HG03159 (cell line): Measurements from ENCODE around the gene NPHP3.

Experiments
- ATAC-seq: cut with Tn5 transposase; IDR thresholded peaks from one replicate; pipeline ENCODE4 v1.9.1; 2021; ENCODE audit warnings: mild to moderate bottlenecking, moderate library complexity; ENCODE audit not compliant: unreplicated experiment

NPHP3 gene

DNA sequence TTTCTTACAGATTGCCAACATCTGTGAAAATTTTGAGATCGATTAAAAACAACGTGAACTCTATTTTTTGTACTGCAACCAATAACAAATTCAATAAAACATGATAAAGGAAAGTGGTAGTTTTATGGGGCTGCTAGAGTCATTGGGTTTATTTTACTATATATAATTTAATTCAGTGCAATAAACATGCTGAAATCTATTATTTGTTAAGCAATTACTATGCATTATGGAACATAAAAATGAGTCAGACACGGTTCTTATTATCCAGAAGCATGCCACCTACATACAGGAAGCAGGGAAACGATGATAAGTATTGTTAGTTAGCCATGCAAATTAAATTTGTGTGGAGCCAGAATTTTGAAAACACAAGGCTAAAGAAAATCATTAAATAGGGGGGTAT lies 27.2 kb downstream of the NPHP3 start:
- no peak for ATAC-seq

DNA sequence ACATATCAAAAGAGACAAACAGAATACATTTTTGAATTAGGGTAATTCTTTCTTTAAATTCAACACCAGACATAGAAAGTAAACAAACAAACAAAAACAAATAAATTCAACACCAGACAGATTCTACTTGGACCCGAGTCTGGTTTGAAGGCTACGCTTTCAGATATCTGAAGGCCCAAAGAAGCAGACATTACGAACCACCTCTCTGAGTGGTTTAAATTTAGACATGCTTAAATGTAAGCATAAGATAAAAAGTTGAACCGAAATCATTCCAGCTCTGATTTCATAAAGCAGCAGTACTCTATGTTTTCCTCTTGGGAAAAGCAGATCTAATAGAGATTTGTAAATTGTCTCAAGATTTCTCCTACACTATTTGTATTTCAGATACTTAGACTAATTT lies 32.2 kb downstream of the NPHP3 start:
- ATAC-seq, result no peak

DNA sequence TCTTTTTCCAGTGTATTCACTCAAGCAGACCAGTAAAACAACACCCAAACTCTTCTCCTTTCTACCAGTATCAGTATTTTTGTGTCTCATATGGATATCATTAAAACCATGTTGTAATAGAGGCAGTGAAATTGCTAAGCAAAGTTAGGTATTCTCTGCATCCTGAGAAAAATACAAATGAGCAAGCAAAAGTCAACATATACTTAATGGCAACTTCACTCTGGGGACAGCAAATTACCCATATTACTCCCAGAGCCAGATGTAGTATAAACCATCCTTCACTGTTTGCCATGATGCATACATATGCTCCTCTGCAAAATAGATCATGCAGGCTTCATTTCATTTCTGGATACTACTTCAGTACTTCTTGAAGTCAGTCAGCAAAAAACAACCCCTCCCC lies 40.0 kb downstream of the NPHP3 start:
- ATAC-seq, result no peak

DNA sequence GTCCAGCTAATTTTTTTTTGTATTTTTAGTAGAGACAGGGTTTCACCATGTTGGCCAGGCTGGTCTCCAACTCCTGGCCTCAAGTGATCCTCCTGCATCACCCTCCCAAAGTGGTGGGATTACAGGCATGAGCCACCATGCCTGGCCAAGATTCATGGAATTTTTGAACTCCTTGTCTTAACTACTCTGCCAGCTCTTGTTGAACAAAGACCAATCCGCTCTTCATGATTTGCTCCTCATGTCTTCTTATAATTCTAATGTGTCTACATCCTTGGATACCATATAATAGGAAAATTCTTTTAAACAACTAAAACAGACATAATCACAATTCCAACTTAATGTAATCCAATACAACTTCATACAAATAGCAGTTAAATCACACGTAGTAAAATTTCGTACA lies 40.8 kb downstream of the NPHP3 start:
- no peak for ATAC-seq

DNA sequence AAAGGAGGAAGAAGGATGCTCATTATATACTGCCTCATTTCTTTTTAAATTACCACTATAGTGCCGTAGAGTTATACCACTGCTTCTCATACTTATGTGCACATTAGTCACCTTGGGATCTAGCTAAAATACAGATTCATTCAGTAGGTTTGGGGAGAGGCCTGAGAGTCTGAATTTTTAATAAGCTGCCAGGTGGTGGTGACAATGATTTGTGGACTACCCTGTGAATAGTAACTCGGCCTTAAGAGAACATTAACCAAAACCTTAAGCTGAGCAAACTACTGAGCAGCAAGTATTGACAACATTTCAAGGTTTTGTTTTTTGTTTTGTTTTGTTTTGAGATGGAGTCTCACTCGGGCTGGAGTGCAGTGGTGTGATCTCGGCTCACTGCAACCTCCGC lies 42.3 kb downstream of the NPHP3 start:
- ATAC-seq, result no peak

DNA sequence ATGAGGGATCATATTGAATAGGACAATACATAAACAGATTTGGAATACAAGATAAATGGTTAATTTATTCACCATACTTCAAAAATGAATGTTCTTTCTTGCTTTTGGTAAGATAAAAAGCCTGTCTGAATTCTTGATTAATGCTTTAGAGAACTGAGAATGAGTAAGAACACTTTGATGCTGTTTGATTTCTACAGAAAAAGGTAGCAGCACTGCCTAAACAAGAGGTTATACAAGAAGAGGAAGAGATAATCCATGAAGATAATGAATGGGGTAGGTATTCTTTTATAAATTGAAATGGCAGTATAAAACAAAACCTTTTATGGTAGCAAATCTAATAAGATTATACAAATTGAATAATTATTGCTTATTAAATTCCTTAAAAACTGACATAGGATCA lies 46.8 kb downstream of the NPHP3 start:
- ATAC-seq, result no peak

DNA sequence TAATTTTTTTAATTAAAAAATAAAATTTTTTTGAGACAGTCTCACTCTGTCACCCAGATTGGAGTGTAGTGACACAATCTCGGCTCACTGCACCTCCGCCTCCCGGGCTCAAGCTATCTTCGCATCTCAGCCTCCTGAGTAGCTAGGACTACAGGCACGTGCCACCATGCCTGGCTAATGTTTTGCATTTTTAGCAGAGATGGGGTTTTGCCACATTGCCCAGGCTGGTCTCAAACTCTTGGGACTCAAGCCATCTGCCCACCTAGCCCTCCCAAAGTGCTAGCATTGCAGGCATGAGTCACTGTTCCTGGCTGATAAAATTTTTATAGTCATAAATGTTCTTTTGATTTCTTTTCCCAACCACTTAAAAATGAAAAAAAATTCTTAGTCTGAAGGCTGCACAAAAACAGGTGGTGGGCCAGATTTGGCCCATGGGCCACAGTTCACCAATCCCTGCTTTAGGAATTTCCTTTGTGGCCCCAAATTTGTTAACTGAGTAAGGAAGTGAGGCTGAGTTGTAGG lies 52.9 kb downstream of the NPHP3 start:
- ATAC-seq, result no peak

DNA sequence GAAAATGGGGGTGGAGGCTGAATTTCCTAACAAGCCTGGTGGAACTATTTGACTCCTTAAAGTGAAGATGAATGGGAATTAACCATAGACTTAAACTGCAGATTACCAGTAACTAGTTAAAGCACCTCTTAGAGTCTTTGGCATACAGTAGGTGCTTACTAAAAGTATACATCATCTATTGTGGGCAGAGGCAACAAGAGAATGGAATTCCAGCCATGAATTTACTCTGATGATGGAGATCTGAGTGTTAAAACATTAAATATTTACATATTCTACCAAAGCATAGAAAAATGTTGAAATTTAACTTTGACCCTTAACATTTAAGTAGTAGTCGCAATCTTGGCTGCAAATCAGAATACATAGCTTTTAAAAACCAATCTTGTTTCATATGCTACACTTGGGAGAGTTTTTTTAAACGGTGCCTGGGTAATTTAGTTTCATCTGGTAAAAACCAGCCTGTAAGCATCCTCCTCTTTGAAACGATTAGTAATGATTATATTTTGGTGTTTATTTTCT lies 56.9 kb downstream of the NPHP3 start:
- ATAC-seq, result no peak

DNA sequence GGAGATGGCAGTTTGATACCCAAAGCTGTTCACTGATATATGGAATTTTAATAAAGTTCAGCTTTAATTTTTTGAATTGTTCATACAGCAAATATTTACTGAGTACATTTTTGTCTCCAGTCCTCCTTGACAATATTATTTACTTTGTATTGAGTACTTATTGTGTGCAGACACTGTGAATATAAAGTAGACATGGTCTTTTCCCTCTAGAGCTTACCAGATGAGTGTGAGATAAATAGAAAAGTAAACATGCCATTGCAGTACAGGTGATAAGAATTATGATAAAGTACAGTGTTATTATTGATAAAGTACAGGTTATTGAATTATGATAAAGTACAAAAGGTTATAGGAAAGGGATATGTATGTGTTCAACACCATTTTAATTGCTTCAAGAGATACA lies 60.0 kb downstream of the NPHP3 start:
- no peak for ATAC-seq

DNA sequence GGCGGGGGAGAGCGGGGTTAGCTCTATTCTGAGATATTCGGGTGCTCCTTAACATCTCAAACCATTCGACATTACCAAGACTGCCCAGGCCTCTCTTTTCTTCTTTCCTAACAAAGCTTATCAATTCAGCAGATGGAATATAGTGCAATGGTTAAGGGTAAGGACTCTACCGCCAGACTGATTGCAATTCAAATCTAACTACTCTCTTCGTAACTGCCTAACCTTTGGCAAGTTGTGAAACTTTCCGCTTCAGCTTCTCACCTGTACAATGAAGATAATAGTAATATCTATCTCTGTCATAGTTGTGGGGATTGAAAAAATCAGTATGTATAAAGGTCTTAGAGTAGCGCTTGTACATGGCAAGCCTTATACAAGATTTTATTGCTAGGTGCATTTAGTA lies 61.1 kb downstream of the NPHP3 start:
- no peak for ATAC-seq

DNA sequence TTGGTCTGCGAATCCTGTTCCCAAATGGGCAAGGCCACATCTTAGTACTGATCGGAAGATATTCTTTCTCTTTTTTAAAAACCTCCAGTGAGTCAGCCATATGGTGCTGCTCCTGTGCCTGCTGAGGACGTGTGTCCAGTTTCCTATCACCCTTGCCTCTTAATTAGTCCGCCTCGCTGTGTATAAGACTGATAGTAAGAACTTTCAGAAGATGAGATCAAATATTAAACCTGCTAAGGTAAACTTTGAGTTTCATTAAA lies 61.5 kb downstream of the NPHP3 start:
- no peak for ATAC-seq

DNA sequence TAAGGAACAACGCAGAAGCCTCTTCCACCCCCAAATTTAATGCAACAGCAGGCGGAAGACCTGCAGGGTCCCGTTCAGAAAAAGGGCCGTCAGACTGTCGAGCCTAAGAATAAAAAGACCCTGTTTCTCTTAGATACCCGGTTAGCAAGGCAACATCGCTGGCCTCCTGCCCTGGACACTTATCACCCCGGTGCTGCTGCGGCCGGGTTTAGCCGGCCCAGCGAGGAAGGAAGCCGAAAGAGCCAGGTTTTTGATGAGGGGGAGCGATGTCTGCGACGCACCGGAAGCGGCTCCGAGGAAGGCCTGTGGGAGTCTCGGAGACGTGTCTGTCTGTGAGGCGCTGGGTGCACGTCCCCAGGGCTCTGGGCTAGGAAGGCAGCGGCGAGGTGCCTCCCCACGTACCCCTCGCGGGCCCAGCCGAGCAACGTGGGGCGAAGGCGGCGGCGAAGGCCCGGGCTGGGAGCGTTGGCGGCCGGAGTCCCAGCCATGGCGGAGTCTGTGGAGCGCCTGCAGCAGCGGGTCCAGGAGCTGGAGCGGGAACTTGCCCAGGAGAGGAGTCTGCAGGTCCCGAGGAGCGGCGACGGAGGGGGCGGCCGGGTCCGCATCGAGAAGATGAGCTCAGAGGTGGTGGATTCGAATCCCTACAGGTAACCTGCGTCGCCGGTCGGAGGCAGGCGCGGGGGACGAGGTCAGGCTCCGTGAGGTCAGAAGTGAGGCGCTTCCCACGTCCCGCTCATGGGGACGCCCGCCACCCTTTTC lies 62.0 kb downstream of the NPHP3 start, which contains the start of gene UBA5:
TSS of gene UBA5 (plus strand) at position 278 of the 759 bp plus-strand sequence. CDS start at position 487, 209 bp downstream.
- ATAC-seq, result peak; percentile 70

DNA sequence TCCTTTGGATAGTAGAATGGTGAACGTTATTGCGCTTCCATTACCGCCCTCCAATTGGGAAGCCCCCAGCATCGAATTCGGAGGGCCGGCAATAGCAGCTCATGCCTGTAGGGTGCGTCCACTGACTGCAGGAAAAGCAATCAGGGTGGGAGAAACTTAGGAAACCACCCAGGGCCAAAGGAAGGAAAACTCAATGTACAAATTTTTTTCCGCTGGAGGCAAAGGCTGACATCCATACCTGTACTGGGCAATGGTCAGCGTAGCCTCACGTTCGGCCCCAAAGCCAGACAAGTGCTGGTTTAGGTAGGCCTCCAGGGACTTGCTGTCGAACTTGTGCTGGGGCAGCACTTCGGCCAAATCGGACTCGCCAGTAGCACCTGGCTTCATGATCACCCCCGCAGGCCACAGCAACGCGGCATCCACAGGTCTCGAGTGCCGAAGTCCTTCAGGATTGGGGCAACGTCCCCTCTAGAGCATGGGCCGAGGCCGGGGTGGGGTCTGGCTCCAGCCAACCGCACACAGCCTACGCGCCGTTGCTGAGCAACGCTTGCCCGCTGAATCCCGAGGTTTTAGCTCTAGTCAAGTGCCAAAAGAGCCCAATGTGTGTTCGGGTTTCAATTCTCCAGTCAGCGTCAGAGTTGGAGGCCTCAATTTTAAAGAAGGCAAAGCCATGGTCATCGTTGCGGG lies 62.7 kb downstream of the NPHP3 start, which contains the start of gene ACAD11:
TSS of gene ACAD11 (minus strand) at position 445 of the 687 bp plus-strand sequence. CDS start at position 387, 58 bp downstream.
- ATAC-seq, result peak; percentile 57

DNA sequence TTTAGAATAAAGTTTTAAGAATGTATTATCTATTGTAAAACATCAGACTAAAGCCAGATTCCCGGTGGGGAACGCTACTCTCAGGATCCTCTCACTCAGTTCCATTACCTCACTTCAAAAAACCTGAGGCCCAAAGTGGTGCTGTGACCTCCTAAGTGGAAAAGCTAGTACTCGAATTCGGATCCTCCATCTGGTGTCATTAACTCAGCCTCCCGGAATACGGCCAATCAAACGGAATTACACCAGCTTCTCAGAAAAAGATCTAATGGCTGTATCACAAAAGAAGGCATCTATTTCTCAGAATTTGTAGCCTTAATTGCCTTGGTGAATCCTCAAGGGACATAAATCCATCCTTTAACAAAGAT lies 63.2 kb downstream of the NPHP3 start:
- ATAC-seq, result no peak

DNA sequence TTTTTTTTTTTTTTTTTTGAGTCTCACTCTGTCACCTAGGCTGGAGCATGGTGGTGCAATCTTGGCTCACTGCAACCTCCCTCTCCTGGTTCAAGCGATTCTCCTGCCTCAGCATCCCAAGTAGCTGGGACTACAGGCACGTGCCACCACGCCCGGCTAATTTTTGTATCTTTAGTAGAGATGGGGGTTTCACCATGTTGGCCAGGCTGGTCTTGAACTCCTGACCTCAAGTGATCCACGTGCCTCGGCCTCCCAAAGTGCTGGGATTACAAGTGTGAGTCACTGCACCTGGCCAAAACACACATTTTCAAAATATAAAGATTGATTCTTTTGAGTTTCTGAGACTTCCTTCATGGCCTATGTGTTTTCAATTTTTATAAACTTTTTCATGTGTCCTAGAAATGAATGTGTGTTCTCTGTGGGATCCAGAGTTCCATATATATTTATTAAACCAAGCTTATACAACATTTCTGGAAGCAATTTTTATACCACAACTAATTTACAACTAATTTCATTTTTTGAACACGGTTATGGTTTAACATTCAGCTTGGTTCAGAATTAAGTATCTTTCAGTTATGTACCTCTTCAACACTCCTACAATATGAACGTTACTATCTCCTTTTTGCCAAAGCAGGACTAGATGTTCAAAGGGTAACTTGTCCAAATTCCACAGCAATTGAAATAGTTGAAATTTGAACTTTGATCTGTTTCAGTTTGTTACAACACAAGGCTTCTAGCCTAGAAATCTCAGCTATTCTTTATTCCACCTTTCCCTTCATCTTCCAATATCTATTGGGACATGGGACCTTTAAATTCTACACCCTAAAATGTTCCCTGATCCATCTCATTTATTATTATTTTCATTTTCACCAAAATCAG lies 64.1 kb downstream of the NPHP3 start:
- no peak for ATAC-seq

DNA sequence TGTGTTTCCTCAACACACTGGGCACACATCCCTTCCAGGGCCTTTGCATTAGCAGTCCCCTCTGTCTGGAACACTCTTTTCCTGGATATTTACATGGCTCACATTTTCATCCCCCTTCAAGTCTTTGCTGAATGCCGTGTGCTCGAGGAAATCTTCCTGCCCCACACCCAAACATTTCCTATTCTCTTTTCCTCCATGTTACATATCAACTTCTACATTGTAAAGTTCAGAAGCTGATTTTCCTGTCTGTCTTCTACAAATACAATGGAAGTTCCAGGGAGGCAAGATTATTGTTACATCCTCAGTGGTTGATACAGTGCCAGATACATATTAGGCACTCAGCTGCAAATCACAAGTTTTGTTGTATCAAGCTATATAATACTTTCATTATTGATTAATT lies 66.7 kb downstream of the NPHP3 start:
- ATAC-seq, result no peak

DNA sequence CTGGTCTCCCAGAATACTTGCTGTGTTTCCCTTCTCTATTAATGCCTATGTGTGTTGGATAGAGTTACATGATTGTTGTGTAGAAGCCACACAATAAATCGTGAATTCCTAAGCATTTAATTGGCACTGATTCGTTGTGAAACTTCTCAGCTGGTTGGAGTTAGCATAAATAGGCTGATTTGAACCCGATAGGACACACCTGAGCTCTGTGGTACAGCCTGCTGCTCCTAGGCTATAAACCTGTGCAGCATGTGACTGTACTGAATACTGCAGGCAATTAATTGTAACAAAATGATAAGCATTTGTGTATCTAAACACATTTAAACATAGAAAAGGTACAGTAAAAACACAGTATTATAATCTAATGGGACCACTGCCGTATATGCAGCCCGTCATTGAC lies 67.5 kb downstream of the NPHP3 start:
- no peak for ATAC-seq

DNA sequence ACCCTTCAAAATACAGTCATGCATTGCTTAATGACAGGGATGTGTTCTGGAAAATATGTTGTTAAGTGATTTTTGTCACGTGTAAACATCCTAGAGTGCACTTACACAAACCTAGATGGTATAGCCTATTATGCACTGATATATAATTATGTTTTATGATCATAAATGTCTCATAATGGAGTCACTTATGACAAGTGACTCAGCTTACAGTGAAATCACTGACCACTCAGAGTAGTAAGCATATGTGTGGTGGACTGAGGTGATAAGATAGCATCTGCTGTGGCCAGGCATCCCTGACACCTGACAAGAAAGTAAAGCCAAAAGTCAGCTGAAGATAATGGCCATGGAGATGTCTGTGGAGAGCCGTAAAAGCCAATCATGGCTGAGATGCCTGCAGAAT lies 68.0 kb downstream of the NPHP3 start:
- no peak for ATAC-seq

DNA sequence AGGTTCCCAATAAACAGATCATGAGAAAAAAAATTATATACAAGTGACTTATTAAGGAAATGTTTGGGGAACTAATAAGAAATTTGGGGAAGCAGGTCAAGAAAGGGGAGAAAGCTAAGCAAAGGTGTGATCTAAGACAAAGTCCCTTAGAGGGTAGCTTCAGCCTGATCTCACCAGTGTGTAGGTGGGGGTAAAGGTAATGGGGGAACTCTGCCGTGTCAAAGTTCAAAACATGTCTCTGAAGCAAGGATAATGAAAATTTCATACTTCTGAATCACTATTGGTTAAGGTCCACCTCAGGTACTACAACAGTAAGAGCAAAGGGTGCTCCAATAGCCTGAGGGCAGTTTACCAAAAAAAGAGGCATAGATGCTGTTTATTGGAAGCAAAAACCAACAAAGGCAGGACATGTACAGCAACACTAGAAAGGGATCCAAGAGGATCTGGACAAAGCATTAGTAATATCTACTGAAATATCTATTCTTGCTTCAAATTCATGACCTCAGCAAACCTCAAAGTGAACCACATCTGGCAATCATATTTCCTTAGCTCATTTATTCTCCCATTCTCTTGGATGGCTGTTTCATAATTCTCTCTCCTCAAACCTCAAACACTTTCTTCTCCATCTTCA lies 69.5 kb downstream of the NPHP3 start:
- ATAC-seq, result no peak

DNA sequence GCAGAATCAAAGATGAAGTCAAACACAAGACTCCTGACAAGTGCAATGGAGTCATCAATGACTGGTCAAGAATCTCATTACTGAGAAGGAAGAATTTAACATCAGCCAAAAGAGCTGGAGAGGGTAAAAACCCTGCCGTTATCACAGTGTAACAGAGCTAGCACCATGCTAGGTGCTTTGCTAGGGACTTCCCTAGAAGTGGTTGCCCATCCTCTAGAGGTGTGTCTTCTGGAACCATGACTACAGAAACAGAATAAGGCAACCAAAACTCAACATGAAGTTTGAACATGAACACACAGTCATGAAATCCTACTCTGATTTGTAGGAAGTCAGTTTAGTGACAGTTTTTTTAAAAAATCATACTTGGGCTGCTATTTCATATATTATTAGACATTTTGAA lies 72.1 kb downstream of the NPHP3 start:
- ATAC-seq, result no peak

DNA sequence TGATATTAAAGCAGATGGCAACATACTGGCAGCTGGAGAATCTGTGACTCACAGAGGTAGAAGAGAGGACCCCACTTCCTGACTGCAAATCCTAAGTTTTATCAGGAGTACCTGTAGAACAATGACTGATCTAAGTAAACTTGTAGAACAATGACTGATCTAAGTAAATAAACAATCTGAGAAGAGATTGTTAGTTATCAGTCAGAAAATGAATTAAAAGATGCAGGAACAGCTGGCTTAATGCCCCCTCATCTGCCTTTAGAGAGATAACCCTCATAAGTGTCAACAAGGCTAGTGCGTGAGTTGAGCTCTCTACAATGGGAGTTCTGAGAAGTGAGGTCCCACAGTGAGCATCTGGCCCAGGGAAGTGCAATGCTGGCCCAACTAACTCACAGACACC lies 77.2 kb downstream of the NPHP3 start:
- ATAC-seq, result no peak
